AG04449 (cell line): ENCODE data around the gene AMMECR1.

ENCODE experiments used
- CTCF ChIA-PET: fragments of 350-600 bp; formaldehyde crosslinking; extraction: SDS; loops from one replicate; lab custom pipeline; 2021; ENCODE audit warnings: antibody characterized with exemption; lab: Yijun Ruan, JAX
- POLR2A ChIA-PET: fragments of 400-600, 350-600 bp; formaldehyde crosslinking; extraction: SDS; loops from one replicate; lab custom pipeline; 2020; ENCODE audit warnings: antibody characterized with exemption, inconsistent platforms; lab: Yijun Ruan, JAX
- DNase-seq: peaks from one replicate; pipeline ENCODE4 v3.0.0-alpha.2; 2010; ENCODE audit warnings: low read depth, low spot score
- H3K4me3 ChIP-seq: 2 replicates; pipeline ENCODE4 v1.5.1; 2011; ENCODE audit warnings: low read depth, mild to moderate bottlenecking, control low read depth, low read length
- CTCF ChIP-seq: IDR thresholded peaks from one replicate; pipeline ENCODE4 v1.5.1; 2011; ENCODE audit warnings: mild to moderate bottlenecking, moderate library complexity, low read length, control low read depth, inconsistent platforms; ENCODE audit not compliant: insufficient read depth; ENCODE audit errors: missing control alignments

The AMMECR1 gene

GRCh38 chrX:110322603-110323002 is 4.7 kb upstream of the AMMECR1 start:
- CTCF ChIA-PET, result interaction anchor here (1.4 to 3.8 kb wide), 4 partner anchors 84 to 162 kb away, joined by 3 to 31 read pairs (median 6); no protein-coding TSS in a partner anchor
- no peak overlapping the region for H3K4me3 ChIP-seq
- no peak for TF ChIP-seq CTCF
- DNase-seq, result no peak
- POLR2A ChIA-PET, result no interaction called here

GRCh38 chrX:110321670-110322069 is 3.8 kb upstream of the AMMECR1 start:
- no peak overlapping the region for H3K4me3 ChIP-seq
- ChIA-PET CTCF (interaction anchor here (1.6 to 3.8 kb wide), 2 partner anchors 89 to 161 kb away, joined by 9 to 31 read pairs; no protein-coding TSS in a partner anchor), POLR2A (no interaction called here)
- DNase-seq, result no peak
- no peak for TF ChIP-seq CTCF

GRCh38 chrX:110321081-110321480 is 3.2 kb upstream of the AMMECR1 start:
- DNase-seq, result no peak
- TF ChIP-seq CTCF, result no peak
- H3K4me3 ChIP-seq, result no peak overlapping the region
- ChIA-PET CTCF (interaction anchor here (3.8 kb wide), 1 partner anchor 89 kb away, joined by 31 read pairs; no protein-coding TSS in a partner anchor), POLR2A (no interaction called here)

GRCh38 chrX:110320381-110320987 is 2.6 kb upstream of the AMMECR1 start:
- ChIA-PET POLR2A (no interaction called here), CTCF (no interaction called here)
- no peak overlapping the region for H3K4me3 ChIP-seq
- DNase-seq, result no peak
- TF ChIP-seq CTCF, result no peak

GRCh38 chrX:110318664-110318968 is 731 bp upstream of the AMMECR1 start:
- TF ChIP-seq CTCF, result no peak
- CTCF ChIA-PET, result interaction anchor here (0.7 to 6.2 kb wide), 4 partner anchors 13 to 157 kb away, joined by 3 to 58 read pairs (median 6); no protein-coding TSS in a partner anchor
- POLR2A ChIA-PET, result interaction anchor here (2.5 kb wide), 1 partner anchor 85 kb away, joined by 8 read pairs; no protein-coding TSS in a partner anchor
- DNase-seq, result no peak
- peak overlapping the region; percentile 64 for H3K4me3 ChIP-seq

GRCh38 chrX:110317061-110317819 is 645 bp downstream of the AMMECR1 start:
- POLR2A ChIA-PET, result interaction anchor here (0.6 to 2.5 kb wide), 4 partner anchors 20 to 86 kb away, joined by 3 to 8 read pairs (median 3); no protein-coding TSS in a partner anchor
- CTCF ChIA-PET, result interaction anchor here (0.9 to 6.2 kb wide), 6 partner anchors 10 to 171 kb away, joined by 3 to 58 read pairs (median 4); no protein-coding TSS in a partner anchor
- no peak for DNase-seq
- peak overlapping the region; percentile 73 for H3K4me3 ChIP-seq
- TF ChIP-seq CTCF, result no peak
